ENCODE data around the gene ADGRG3. TPM values are rescaled to one million over a fixed set of nuclear protein-coding genes. Genes with fewer than 3 reads are reported as not detected.
"Not testable (repeated sequence)": the region's sequence is repeated elsewhere in the genome, so short reads cannot be mapped to it uniquely, and the experiment has no call there.

The ADGRG3 gene
- total RNA-seq, 1 donor, result not detected

DNA sequence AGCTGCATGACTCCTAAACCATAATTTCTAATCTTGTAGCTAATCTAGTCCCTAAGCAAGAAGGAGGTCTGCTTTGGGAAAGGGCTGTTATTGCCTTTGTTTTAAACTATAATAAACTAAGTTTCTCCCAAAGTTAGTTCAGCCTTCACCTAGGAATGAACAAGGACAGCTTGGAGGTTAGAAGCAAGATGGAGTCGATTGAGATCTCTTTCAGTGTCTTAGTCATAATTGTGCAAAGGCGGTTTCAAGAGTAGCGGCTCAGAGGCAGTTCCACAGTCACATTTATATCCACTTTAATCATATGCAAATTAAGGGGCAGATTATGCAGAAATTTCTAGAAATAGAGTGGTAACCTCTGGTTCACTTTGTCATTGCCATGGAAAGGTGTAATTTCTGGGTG is 43.9 kb downstream of the ADGRG3 start:
- TF ChIP-seq, protein P1, sequence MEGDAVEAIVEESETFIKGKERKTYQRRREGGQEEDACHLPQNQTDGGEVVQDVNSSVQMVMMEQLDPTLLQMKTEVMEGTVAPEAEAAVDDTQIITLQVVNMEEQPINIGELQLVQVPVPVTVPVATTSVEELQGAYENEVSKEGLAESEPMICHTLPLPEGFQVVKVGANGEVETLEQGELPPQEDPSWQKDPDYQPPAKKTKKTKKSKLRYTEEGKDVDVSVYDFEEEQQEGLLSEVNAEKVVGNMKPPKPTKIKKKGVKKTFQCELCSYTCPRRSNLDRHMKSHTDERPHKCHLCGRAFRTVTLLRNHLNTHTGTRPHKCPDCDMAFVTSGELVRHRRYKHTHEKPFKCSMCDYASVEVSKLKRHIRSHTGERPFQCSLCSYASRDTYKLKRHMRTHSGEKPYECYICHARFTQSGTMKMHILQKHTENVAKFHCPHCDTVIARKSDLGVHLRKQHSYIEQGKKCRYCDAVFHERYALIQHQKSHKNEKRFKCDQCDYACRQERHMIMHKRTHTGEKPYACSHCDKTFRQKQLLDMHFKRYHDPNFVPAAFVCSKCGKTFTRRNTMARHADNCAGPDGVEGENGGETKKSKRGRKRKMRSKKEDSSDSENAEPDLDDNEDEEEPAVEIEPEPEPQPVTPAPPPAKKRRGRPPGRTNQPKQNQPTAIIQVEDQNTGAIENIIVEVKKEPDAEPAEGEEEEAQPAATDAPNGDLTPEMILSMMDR (IDR thresholded peaks at IDR 0.05; ENCODE audit: insufficient read depth, low read depth, low read length), result no peak
- H3K4me3 ChIP-seq (ENCODE audit: low read depth, low read length), result no peak overlapping the region
- DNase-seq (ENCODE audit: low read depth), result no peak

DNA sequence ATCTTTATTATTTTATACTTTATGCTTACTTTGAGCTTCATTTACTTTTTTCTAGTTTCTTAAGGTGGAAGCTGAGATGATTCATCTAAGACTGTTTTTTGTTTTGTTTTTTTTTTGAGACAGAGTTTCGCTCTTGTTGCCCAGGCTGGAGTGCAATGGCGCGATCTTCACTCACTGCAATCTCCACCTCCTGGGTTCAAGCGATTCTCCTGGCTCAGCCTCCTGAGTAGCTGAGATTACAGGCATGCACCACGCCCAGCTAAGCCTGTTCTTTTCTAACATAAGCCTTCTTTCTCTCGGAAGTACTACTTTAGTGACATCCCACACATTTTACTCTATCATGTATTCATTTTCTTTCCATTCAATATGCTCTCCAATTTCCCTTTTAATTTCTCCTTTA is 44.5 kb downstream of the ADGRG3 start:
- H3K4me3 ChIP-seq (ENCODE audit: low read depth, low read length); DNase-seq (ENCODE audit: low read depth): not testable (repeated sequence)

DNA sequence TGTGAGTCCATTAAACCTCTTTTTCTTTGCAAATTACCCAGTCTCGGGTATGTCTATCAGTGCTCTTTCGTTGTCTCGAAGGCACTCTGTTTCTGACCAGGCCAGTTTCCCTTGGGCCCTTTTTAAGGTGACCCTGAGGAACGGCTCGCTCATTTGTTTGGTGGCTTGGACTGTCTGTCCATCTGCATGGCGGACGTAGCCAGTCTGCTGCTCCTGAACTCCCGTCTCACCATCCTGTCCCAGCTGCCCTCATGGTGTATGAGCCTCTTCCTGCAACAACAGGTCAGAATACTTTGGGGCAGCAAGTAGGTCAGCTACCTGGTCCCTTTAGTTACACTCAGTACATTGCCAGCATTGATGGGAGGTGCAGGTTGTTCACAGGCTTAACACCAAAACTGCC is 45.5 kb downstream of the ADGRG3 start:
- no peak overlapping the region for H3K4me3 ChIP-seq (ENCODE audit: low read depth, low read length)
- TF ChIP-seq, protein P1 (IDR thresholded peaks at IDR 0.05; ENCODE audit: insufficient read depth, low read depth, low read length), result no peak
- DNase-seq (ENCODE audit: low read depth), result no peak

DNA sequence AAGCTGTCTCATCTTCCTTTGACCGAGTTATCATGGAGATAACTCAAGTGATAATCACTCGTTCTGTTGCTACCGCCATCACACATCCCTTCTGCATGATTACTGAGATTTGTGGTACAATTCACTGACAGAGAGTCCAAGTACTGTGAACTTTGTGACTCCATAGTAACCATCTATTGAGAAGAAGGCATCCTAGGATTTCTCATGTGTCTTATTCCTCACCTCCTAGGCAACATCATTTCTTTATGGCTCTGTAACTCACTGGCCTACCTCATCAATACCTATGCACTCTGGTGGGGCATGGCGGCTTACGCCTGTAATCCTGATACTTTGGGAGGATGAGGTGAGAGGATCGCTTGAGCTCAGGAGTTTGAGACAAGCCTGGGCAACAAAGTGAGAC is 45.9 kb downstream of the ADGRG3 start:
- no peak overlapping the region for H3K4me3 ChIP-seq (ENCODE audit: low read depth, low read length)
- no peak for DNase-seq (ENCODE audit: low read depth)
- TF ChIP-seq, protein P1 (IDR thresholded peaks at IDR 0.05; ENCODE audit: insufficient read depth, low read depth, low read length), result no peak

DNA sequence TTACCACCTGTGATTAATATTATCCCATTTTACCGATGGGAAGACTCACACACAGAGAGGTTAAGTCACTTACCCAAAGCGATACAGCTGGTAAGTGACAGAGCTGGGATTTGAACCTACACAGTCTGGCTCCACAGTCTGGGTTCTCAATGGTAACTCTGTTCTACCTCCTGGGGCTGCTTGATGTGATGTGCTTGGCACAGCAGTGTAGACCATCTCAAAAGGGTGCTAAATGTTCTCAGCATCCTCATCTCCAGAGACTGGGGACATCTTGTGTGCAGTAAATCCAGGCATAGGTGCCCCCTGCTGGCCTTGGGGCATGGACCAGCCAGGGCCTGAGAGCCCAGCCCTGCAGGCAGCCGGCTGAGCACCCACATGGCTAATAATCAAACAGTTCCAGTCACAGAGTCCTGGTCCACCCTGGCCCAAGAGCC is 52.1 kb downstream of the ADGRG3 start:
- DNase-seq (ENCODE audit: low read depth), result peak; percentile 55
- TF ChIP-seq, protein P1 (IDR thresholded peaks at IDR 0.05; ENCODE audit: insufficient read depth, low read depth, low read length), result peak; percentile 70
- H3K4me3 ChIP-seq (ENCODE audit: low read depth, low read length), result no peak overlapping the region

DNA sequence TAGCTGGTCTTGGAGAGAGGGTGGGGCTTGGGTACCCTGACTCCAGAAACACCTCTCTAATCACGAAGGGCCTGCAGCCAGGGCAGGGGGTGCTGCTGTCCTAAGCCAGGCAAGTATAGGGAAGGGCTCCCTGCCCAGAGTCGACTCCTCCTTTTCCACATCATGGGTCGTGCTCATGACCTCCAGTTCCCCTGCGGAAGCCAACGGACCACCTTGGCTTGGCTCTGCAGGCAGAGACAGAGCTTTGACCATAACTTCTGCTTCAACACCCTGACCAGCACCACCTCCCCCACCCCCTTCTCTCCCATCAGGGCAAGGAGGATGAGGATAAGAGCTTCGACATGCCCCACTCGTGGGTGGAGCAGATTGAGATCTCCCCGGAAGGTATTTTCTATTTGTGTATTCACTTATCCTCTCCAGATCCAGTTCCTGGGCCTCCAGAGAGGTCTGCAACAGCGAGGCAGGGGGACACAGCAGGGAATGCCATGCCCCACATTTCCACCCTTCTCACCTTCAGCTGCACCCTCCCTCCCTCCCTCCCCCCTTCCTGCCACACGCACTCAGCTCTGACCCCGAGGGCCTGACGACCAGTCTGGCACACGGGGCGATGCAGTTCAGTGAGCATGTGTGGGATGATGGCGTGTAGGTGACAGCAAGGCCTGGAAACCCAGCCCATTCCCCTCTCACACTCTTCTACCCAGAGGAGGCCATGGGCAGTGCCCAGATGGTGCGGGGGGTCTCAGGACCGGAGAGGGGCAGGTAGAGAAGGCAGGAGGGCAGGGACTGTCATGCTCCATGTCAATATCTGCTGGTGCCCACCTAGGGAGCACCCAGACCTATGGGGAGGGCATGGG is 53.5 kb downstream of the ADGRG3 start:
- no peak for DNase-seq (ENCODE audit: low read depth)
- TF ChIP-seq, protein P1 (IDR thresholded peaks at IDR 0.05; ENCODE audit: insufficient read depth, low read depth, low read length), result no peak

DNA sequence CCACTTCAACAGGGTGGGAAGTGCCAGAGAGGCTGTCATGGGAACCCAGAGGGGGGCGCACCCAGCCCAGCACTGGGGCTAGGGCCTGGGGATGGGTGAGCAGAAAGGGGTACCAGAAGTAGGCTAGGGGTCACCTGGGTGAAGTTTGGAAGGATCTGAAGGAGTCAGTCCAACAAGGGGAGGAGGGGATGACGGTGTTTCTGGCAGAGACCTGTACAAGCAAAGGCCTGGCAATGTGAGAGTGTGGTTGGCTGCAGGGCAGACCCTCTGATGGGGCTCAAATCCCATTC is 54.0 kb downstream of the ADGRG3 start:
- no peak overlapping the region for H3K4me3 ChIP-seq (ENCODE audit: low read depth, low read length)
- TF ChIP-seq, protein P1 (IDR thresholded peaks at IDR 0.05; ENCODE audit: insufficient read depth, low read depth, low read length), result no peak
- DNase-seq (ENCODE audit: low read depth), result no peak

More for the DNA sequence above, 53.5 kb downstream of the ADGRG3 start:
- H3K4me3 ChIP-seq (ENCODE audit: low read depth, low read length), result no peak overlapping the region

All from fibroblast of villous mesenchyme (primary cell).